Liver (tissue), 9 donors: ENCODE results near the gene RASA3. TPM values are rescaled to one million over a fixed set of nuclear protein-coding genes. Genes with fewer than 3 reads are reported as not detected.
"Not testable (repeated sequence)": the region's sequence is repeated elsewhere in the genome, so short reads cannot be mapped to it uniquely, and the experiment has no call there.

ENCODE experiments used
- DNase-seq: peaks from one replicate; pipeline ENCODE4 v3.0.0-alpha.2; 2017; ENCODE audit warnings: low spot score
- H3K27ac ChIP-seq, 2 donors: one replicate each; pipeline ENCODE4 v1.7.0; 2013; ENCODE audit warnings: inconsistent platforms in 2 of 2, low read length in 2 of 2, control low read depth in 1 of 2, low read depth in 1 of 2, mild to moderate bottlenecking in 1 of 2
- H3K27me3 ChIP-seq, 4 donors: one replicate each; pipeline versions ENCODE4 v1.6.1 to v1.7.0; 2013; ENCODE audit warnings: low read length in 3 of 4, inconsistent platforms in 1 of 4, mild to moderate bottlenecking in 1 of 4, moderate library complexity in 1 of 4; ENCODE audit not compliant: control insufficient read depth in 4 of 4, insufficient read depth in 4 of 4
- H3K36me3 ChIP-seq, 4 donors: one replicate each; pipeline versions ENCODE4 v1.6.1 to v1.7.0; 2013; ENCODE audit warnings: low read length in 3 of 4, mild to moderate bottlenecking in 3 of 4, low read depth in 1 of 4, moderate library complexity in 1 of 4; ENCODE audit not compliant: control insufficient read depth in 4 of 4, insufficient read depth in 3 of 4
- H3K4me1 ChIP-seq, 4 donors: one replicate each; pipeline versions ENCODE4 v1.6.1 to v1.7.0; 2013; ENCODE audit warnings: low read length in 3 of 4, mild to moderate bottlenecking in 3 of 4, moderate library complexity in 1 of 4; ENCODE audit not compliant: control insufficient read depth in 4 of 4, insufficient read depth in 4 of 4
- H3K4me3 ChIP-seq, 3 donors: one replicate each; pipeline versions ENCODE4 v1.6.1 to v1.7.0; 2013; ENCODE audit warnings: low read length in 3 of 3, control low read depth in 1 of 3, low read depth in 1 of 3, mild to moderate bottlenecking in 1 of 3
- H3K9ac ChIP-seq, 2 donors: one replicate each; pipeline ENCODE4 v1.7.0; 2013; ENCODE audit warnings: low read length in 2 of 2, mild to moderate bottlenecking in 2 of 2, moderate library complexity in 2 of 2, control low read depth in 1 of 2, low read depth in 1 of 2
- H3K9me3 ChIP-seq, 4 donors: one replicate each; pipeline versions ENCODE4 v1.6.1 to v1.7.0; 2013; ENCODE audit warnings: low read length in 3 of 4; ENCODE audit not compliant: control insufficient read depth in 4 of 4
- FOXA2 ChIP-seq: IDR thresholded peaks from 2 replicates; pipeline ENCODE4 v1.6.1; 2016; ENCODE audit warnings: antibody characterized with exemption
- GABPA ChIP-seq, 2 donors: IDR thresholded peaks in 1 of 2; conservative IDR thresholded peaks in 1 of 2; 2 replicates each; pipeline ENCODE4 v1.6.1; 2016; ENCODE audit warnings: antibody characterized with exemption in 2 of 2, mild to moderate bottlenecking in 1 of 2, moderate library complexity in 1 of 2
- TAF1 ChIP-seq: conservative IDR thresholded peaks from 2 replicates; pipeline ENCODE4 v1.6.1; 2016; ENCODE audit warnings: antibody characterized with exemption, mild to moderate bottlenecking
- YY1 ChIP-seq: IDR thresholded peaks from 2 replicates; pipeline ENCODE4 v1.6.1; 2016; ENCODE audit warnings: antibody characterized with exemption, mild to moderate bottlenecking
- whole genome bisulfite sequencing: extraction: QIAGEN DNeasy Blood & Tissue Kit; methylation state at CpG from one replicate; pipeline ENCODE4 v1.1.7; 2013; 5-methylcytosine and 5-hydroxymethylcytosine counted together
- polyA plus RNA-seq, 2 donors: library from polyadenylated mRNA; stranded (reverse) in 1 of 2; unstranded in 1 of 2; fragments of 200-250 nt in 1 of 2; fragments of >200 nt in 1 of 2; fragmentation: Nextera tagmentation in 1 of 2; extraction: Ambion mirVana in 1 of 2; gene quantifications; one replicate each; pipeline versions ENCODE4 v1.2.1 to v1.2.3, GENCODE V29; 2013 to 2015
- total RNA-seq, 2 donors: library from RNA; depleted of rRNA; stranded (reverse); fragments of >200 nt; gene quantifications; one replicate each; pipeline ENCODE4 v1.2.3, GENCODE V29; 2014
- TF ChIP-seq, protein P1 (sequence below): fragments of 150-350 bp; IDR thresholded peaks from 2 replicates; pipeline ENCODE4 v1.5.1; 2017; ENCODE audit warnings: improper control_type of control experiment, low read depth, low read length; ENCODE audit not compliant: missing input control
- TF ChIP-seq, protein P2 (sequence below): IDR thresholded peaks from 2 replicates; pipeline ENCODE4 v1.6.1; 2016; ENCODE audit warnings: antibody characterized with exemption
- TF ChIP-seq, protein P3 (sequence below): IDR thresholded peaks from 2 replicates; pipeline ENCODE4 v1.6.1; 2016; ENCODE audit warnings: antibody characterized with exemption
- donor health status: healthy.
- donor health status: healthy.
- donor health status: healthy.
- donor health status: healthy.
- donor health status: healthy.

Gene RASA3
- total and polyA plus RNA-seq, 4 donors, result 0.64 to 5.9 (median 3.8) TPM

- DNase-seq, result no peak
- 39% methylated on average over 15 of the region's 15 CpGs for WGBS
- no peaks in the 10 kb centered on the region for H3K9me3 ChIP-seq
- H3K4me1 ChIP-seq, result no peaks in the 10 kb centered on the region
- H3K27ac ChIP-seq, result no peak overlapping the region
- TF ChIP-seq, protein P1, sequence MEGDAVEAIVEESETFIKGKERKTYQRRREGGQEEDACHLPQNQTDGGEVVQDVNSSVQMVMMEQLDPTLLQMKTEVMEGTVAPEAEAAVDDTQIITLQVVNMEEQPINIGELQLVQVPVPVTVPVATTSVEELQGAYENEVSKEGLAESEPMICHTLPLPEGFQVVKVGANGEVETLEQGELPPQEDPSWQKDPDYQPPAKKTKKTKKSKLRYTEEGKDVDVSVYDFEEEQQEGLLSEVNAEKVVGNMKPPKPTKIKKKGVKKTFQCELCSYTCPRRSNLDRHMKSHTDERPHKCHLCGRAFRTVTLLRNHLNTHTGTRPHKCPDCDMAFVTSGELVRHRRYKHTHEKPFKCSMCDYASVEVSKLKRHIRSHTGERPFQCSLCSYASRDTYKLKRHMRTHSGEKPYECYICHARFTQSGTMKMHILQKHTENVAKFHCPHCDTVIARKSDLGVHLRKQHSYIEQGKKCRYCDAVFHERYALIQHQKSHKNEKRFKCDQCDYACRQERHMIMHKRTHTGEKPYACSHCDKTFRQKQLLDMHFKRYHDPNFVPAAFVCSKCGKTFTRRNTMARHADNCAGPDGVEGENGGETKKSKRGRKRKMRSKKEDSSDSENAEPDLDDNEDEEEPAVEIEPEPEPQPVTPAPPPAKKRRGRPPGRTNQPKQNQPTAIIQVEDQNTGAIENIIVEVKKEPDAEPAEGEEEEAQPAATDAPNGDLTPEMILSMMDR, result no peak
- TF ChIP-seq FOXA2 (no peak), YY1 (no peak)
- TF ChIP-seq, protein P2, sequence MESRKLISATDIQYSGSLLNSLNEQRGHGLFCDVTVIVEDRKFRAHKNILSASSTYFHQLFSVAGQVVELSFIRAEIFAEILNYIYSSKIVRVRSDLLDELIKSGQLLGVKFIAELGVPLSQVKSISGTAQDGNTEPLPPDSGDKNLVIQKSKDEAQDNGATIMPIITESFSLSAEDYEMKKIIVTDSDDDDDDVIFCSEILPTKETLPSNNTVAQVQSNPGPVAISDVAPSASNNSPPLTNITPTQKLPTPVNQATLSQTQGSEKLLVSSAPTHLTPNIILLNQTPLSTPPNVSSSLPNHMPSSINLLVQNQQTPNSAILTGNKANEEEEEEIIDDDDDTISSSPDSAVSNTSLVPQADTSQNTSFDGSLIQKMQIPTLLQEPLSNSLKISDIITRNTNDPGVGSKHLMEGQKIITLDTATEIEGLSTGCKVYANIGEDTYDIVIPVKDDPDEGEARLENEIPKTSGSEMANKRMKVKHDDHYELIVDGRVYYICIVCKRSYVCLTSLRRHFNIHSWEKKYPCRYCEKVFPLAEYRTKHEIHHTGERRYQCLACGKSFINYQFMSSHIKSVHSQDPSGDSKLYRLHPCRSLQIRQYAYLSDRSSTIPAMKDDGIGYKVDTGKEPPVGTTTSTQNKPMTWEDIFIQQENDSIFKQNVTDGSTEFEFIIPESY, result no peak
- TF ChIP-seq, protein P3, sequence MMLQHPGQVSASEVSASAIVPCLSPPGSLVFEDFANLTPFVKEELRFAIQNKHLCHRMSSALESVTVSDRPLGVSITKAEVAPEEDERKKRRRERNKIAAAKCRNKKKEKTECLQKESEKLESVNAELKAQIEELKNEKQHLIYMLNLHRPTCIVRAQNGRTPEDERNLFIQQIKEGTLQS, result no peak
- no peak overlapping the region for H3K9ac ChIP-seq
- no peaks in the 10 kb centered on the region for H3K27me3 ChIP-seq
- H3K4me3 ChIP-seq, result no peak overlapping the region
- H3K36me3 ChIP-seq, result no peaks in the 10 kb centered on the region
These were observed 33.2 kb downstream of the RASA3 start for GRCh38 chr13:114099191-114099590.

GRCh38 chr13:114098689-114099056 is 33.8 kb downstream of the RASA3 start:
- H3K9me3 ChIP-seq, H3K9ac ChIP-seq, H3K27ac ChIP-seq, H3K36me3 ChIP-seq, DNase-seq, H3K4me1 ChIP-seq, H3K27me3 ChIP-seq, H3K4me3 ChIP-seq: not testable (repeated sequence)
- 89% methylated on average over 11 of the region's 14 CpGs for WGBS

DNA sequence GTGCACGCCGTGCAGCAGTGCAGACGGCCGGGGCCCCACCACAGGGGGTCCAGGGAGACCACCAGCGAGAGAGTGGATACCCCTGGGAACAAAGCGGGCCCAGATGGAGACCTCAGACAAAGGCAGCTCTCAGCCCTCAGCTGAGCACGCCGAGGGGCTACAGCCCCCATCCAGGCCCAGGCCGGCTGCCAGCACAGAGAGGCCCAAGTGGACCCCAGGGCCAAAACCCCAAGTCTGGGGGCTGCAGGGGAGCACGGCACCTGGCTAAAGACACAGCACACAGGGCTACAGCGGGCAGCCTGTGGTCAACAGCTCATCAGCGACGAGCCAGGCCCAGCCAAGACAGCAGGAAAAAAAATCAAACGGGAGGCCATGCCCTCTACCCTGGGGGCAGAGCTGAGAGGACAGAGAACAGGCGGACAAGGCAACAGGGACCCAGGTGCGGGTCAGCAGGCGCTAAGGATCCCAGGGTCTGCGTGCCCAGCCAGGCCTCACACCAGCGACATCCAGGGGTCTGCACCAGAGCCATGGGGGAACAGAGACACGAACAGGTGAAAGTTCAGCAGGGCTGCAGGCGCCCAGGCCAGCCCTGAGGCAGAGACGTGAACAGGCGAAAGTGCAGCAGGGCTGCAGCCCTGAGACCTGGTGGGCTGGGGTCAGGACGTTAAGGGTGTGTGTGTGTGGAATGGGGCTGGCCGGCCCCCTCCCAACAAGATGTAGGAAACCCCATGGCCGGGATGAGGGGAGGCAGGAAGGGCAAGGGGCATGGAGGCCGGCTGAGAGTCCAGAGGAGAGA is 34.3 kb downstream of the RASA3 start:
- H3K36me3 ChIP-seq, result no peaks in the 10 kb centered on the region
- H3K4me3 ChIP-seq, result no peak overlapping the region
- no peak overlapping the region for H3K9ac ChIP-seq
- no peaks in the 10 kb centered on the region for H3K27me3 ChIP-seq
- H3K9me3 ChIP-seq, result no peaks in the 10 kb centered on the region
- 73% methylated on average over 27 of the region's 27 CpGs for WGBS
- no peak overlapping the region for H3K27ac ChIP-seq
- no peaks in the 10 kb centered on the region for H3K4me1 ChIP-seq
- TF ChIP-seq GABPA (IDR thresholded peaks at IDR 0.05 in 1 of 2, conservative IDR thresholded peaks at IDR 0.05 in 1 of 2) (no peak), YY1 (no peak), TAF1 (no peak)
- DNase-seq, result no peak
